OCI-M2 (cell line): ENCODE data around the gene GPSM3.

Experiments
- DNase-seq: peaks from one replicate; lab custom pipeline; 2025; ENCODE audit not compliant: unreplicated experiment; lab: John Stamatoyannopoulos, UW

GPSM3 gene

GRCh38 chr6:32175711-32176475 is 16.6 kb downstream of the GPSM3 start, which contains the start of gene AGPAT1:
Gene AGPAT1, minus strand, starts transcription at chr6:32176084. Its CDS starts 4,588 bp downstream, at chr6:32171496.
- DNase-seq = peak; percentile 92

DNA sequence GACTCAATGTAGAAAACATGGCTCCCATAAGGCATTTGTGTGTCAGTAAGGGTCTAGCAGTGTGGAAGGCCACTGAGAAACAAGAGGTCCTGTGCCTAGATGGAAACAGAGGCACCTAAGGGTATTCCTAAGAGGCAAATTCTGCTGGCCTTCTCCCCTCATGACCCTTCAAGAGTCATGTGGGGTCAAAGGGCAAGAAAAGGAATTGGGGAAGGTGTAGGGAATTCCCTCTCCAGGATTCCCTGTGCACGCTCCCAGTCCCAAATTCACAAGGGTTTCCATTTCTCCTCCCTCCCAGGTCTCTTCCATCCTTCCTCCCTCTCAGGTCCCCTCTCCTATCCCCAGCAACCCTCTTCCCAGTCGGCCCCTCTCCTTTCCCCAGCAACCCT is 17.1 kb downstream of the GPSM3 start:
- DNase-seq = no peak

DNA sequence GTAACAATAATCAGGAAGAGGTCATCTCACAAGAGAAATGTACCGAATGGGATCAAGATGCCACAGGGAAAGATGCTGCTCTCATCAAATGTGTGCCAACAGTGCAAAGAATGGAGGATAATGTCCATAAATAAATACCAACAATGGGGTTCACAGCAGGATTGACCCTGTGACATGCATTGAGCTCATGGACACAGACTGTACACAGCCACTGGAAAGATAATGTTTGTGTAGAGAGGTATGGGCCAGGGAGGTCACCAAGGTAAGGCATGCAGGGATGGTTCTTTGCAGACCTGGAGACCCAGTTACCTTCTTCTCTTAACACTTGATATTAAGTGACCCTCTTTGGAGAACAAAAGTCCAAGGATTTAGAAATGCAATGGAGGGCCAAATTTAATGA is 18.0 kb downstream of the GPSM3 start:
- DNase-seq = no peak

DNA sequence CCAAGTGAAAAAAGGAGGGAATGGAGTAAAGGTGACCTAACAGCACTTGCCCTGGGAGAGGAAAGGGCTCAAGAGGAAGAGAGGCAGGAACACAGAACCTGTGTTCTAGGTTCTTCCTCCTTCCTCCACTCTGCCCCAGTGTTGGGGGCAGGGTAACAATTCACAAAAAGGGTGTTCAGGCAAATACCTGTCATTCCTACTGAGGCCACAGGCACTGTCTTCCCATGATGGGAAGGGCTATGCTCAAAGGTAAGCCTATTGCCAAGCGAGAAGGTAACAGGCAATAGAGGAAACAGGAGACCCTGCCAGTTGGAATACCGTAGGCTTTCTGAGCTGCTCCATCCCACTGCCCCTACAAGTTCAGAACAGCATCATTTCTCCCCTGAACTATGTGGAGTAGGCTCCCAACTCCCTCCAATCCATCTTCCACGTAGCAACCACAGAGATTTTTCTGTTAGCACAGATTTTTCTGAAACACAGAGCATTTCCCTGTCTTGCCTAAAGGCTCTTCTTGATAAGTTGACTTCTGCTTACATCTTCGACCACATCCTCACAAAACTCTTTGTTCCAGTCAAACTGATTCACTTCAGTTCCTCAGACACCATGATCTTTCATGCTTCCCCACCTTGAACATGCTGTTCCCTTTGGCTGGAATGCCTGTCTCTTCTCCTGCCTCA is 19.3 kb downstream of the GPSM3 start:
- no peak for DNase-seq

DNA sequence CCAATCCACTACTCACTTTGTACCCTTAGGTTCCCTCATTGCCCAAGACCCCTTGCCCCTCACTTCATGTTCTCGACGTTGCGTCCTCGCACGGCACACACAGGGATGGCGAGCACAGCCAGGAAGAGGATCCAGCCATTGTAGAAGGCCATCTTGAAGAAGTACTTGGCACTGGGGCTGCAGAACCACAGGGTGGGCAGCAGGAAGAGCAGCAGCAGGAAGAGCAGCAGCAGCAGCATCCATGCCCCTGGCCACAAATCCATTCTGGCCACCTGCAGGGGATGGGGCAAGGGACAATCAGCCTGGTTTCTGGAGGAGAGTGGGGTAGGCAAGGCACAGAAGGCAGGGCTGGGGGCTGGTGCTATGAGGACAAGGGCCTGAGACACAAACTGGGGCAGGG is 21.2 kb downstream of the GPSM3 start:
- no peak for DNase-seq

DNA sequence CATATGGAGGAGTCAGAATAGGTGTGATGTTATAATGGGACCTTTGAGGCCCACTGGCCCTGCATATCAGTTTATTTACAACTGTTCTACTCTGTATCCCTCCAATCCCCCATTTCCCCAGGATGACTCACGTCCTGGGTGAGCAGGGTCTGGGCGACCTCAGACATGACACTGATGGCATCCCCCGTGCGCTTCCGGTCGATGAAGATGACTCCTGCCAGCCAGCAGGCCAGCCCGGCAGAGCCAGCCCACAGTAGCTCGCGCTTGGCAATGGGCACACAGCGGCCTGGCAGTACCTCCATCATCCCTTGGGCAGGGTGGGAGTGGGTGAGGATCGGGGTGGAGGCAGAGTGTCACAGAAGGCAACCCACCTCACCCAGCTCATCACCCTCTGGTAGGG is 22.1 kb downstream of the GPSM3 start:
- no peak for DNase-seq

GRCh38 chr6:32168807-32169591 is 23.4 kb downstream of the GPSM3 start:
- no peak for DNase-seq

- no peak for DNase-seq
These were observed 24.1 kb downstream of the GPSM3 start for GRCh38 chr6:32168350-32168749.

DNA sequence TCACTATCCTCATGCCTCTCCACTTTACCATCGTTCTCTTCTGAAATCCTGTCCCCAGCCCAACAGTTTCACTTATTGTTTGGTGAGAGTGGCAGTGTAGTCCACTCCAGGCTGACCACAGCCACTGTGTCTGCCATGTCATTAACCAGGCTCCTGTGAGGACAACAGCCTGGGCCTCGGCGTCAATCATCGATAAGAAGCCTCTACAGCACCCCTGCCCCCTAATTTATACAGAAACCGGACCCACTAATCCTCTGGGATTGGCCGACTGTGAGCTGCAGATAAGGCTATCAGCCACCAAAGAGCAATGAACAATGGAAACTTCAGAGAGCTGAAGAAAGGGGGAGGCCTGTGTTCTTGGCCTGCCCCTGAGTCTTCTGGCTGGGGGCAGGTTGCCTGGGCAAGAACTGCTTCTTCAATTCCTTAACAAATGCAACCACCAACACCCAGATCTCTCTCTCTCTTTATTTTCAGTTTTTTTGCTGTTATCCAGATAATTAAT is 24.6 kb downstream of the GPSM3 start:
- DNase-seq = peak; percentile 73

- DNase-seq = no peak
These were observed 25.2 kb downstream of the GPSM3 start for GRCh38 chr6:32167154-32167760.

GRCh38 chr6:32166411-32167061 is 25.9 kb downstream of the GPSM3 start:
- DNase-seq = no peak

- DNase-seq = no peak
These were observed 28.1 kb downstream of the GPSM3 start, which contains the start of gene EGFL8 for GRCh38 chr6:32164295-32164694. Gene EGFL8, plus strand, starts transcription at chr6:32164595. Its CDS starts 1,571 bp downstream, at chr6:32166166.

- no peak for DNase-seq
These were observed 28.7 kb downstream of the GPSM3 start for GRCh38 chr6:32163559-32164258.

DNA sequence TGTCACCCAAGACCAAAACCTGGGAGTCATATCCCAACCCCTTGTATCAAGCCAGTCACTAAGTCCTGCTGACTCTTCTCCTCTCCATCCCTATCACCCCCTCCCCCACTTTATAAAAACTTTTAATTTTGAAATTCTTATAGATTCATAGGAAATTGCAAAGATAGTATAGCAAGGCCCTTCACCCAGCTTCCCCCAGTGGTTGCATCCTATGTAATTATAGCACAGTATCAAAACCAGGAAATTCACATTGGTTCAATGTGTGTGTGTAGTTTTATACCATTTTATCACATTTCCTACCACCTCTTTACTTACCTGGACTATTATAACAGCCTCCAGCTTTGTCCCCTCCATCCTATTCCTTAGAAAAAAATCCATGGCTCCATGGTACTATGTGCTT is 34.4 kb downstream of the GPSM3 start:
- DNase-seq = no peak

DNA sequence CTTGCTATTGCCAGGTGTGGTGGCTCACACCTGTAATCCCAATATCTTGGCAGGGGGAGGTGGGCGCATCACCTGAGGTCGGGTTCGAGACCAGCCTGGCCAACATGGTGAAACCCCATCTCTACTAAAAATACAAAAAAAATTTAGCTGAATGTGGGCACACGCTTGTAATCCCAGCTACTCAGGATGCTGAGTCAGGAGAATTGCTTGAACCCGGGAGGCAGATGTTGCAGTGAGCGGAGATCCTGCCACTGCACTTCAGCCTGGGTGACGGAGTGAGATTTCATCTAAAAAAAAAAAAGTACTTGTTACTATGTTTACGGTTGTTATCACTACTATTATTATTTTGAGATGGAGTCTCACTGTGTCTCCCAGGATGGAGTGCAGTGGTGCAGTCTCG is 35.6 kb downstream of the GPSM3 start:
- no peak for DNase-seq

GRCh38 chr6:32154514-32155161 is 37.8 kb downstream of the GPSM3 start:
- DNase-seq = no peak

DNA sequence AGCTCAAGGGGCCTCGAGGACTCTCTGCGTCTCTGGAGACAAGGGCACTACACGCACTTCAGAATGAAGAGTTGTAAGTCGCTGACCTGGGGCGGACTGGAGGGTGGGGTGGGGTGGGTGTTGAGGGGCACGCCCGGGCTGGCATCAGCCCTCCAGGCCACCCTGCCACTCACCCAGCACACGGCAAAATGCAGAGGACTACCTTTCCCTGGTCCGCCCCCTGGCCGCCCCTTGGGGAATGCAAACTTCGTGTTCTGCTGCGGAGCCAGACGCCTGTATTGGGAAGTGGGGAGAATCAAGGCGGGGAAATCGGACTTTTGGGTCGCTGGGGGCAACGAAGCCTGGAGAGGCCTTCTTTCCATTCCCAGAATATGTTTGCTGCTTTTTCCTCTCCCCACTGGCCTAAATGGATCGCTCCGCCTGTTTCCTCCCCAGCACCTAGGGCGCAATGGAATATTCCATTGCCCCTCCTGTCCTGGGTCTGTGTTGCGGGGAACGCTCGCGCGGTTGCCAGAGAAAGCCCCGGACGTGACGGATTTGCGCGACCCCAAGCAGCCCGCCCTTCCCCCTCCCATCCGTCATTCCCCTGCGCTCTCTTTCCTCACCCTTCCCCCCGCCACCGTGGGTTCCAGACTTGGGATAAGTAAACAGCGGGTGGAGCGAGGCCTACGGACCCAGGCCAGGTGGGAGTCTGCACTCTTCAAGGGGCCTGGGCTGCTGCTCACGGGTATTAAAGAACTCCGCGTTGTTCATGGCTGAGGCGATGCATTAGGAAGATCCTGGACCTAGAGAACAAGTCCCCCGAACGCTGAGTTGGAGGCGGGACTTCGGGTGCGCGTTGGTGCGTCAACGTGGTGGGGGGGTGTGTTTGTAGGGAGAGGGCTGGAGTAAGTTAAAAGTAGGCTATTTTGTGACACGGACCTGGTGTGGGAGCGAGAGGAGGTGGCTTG is 38.6 kb downstream of the GPSM3 start, which contains the start of gene PPT2:
PPT2 (plus strand) TSS at position 578 of the 950 bp plus-strand sequence. CDS start 454 bp downstream, outside the sequence.
- DNase-seq = peak; percentile 59
